GM19455 (cell line): ENCODE results near the gene BCO2.

Experiments used
- ATAC-seq: cut with Tn5 transposase; IDR thresholded peaks from one replicate; pipeline ENCODE4 v1.9.1; 2021; ENCODE audit not compliant: unreplicated experiment

The BCO2 gene

GRCh38 chr11:112247201-112247600 is 71.9 kb downstream of the BCO2 start:
- no peak for ATAC-seq

- no peak for ATAC-seq
Measured at GRCh38 chr11:112248201-112248600, 72.9 kb downstream of the BCO2 start.

- ATAC-seq: no peak
Measured at GRCh38 chr11:112249871-112250610, 74.7 kb downstream of the BCO2 start.

DNA sequence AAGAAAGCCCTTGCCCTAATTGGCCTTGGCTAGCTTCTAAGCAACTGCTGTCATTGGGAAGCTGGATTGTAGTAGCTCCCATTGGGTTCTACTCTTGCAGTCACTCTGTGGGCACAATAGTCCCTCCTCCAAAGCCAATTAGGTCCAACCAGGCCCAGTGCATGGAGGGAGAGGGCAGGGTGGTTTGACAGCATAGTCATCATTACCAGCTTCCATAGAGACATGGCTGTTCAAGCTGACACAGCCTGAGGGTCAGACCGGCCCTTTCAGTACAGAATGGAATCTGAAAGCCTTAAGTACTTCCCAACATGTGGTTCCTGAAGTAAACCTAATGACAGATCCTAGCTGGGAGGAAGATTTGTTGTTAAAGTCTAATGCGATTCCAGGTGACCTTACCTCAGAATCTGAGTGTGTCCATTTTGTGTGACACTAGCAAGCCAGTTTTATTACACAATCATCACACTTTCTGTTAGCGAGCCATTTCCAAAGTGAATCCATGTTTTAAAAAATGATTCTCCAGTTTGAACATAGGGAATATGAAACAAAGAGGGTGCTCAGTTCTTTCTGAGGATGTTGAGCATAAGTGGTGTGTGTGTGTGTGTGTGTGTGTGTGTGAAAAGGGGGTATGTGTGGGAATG is 78.4 kb downstream of the BCO2 start:
- no peak for ATAC-seq

GRCh38 chr11:112255067-112255720 is 79.9 kb downstream of the BCO2 start:
- no peak for ATAC-seq

DNA sequence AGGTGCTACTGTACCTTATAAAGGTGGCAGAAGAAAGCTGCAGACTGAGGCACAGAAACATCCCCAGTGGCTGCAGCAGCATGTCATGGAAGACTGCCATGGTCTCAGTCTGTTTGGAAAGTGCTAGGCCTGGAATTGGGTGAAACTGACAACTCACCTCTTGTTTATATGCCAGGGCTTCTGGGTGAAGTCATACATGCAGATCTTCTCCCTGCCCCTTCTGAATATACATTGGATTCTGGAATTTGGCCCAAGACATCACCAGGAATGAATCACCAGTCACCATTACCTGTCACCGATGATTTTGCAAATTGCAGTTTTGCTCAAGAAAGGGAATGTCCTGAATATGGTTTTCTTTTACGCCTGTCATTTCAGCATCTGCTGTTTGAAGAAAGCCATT is 85.2 kb downstream of the BCO2 start, which contains the start of gene PLET1:
PLET1 (minus strand) TSS at position 371 of the 400 bp plus-strand sequence; CDS start at position 100, 271 bp downstream.
- no peak for ATAC-seq

GRCh38 chr11:112265659-112266409 is 90.5 kb downstream of the BCO2 start:
- no peak for ATAC-seq

DNA sequence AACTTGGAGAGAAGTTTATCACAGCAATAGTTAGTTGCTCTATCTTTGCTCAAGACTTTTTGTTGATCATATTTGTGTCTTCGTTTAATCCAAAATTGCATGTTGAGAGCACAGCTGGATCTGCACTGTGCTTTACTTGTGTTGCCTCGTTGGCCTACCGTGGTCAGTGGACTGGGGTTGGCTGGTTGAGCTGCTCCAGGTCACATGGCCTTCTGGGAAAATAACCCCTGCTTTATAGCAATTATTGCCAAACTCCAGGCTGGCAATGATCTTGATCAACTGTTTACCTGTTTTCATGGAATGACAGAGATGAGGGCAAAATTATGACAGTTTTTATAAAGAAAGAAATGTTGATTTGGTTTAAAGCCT is 91.1 kb downstream of the BCO2 start:
- ATAC-seq: no peak

DNA sequence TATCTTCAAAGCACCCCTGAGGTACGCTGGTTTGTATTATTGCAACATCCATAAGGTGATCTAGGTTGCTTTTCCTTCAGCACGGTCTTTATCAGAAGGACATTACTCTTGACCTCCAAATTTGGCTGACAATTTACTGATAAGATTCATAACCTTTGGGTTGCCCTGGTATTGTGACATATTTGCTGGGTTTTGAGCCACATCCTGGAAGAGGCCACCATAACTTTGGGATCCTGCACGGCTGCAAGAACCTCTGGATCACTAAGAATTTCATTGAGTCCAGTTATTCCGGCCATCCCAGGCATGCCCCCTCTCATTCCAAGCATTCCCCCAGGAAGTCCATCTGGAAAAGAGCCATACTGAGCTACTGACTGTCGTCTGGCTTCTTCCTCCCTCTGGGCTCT is 91.9 kb downstream of the BCO2 start:
- ATAC-seq: no peak

GRCh38 chr11:112268406-112268805 is 93.1 kb downstream of the BCO2 start:
- ATAC-seq: no peak
